Measurements from ENCODE around the gene DIP2C.

The DIP2C gene

GRCh38 chr10:504806-505205 is 184.7 kb downstream of the DIP2C start:
- Histone ChIP-seq H2BK120ac (ENCODE audit: insufficient read depth, low read length, poor library complexity) (no peak overlapping the region), H3K36me3 (ENCODE audit: control insufficient read depth in 1 of 2, insufficient read depth in 2 of 2, low read length in 2 of 2) (peaks cover 6 to 11% of the 10 kb centered on the region in 2 experiments), H3K4me1 (ENCODE audit: control insufficient read depth in 1 of 2, insufficient read depth in 2 of 2, low read length in 2 of 2) (peaks cover 0 to 4% of the 10 kb centered on the region in 2 experiments), H3K18ac (ENCODE audit: low read length) (no peak overlapping the region), H3K79me1 (ENCODE audit: low read length) (no peaks in the 10 kb centered on the region), H3K9ac (ENCODE audit: low read length) (no peak overlapping the region), H2BK5ac (ENCODE audit: low read depth, low read length, poor library complexity) (no peak overlapping the region), H3K23ac (ENCODE audit: low read length) (no peak overlapping the region), H4K8ac (ENCODE audit: low read depth, low read length) (no peak overlapping the region), H3K4me2 (ENCODE audit: low read length) (no peak overlapping the region), H4K12ac (ENCODE audit: low read depth, low read length) (no peak overlapping the region), H2AFZ (ENCODE audit: insufficient read depth, low read length, poor library complexity) (no peak overlapping the region), H3K27ac (ENCODE audit: low read depth, low read length) (no peak overlapping the region), H3K9me3 (ENCODE audit: insufficient read depth, low read depth, low read length) (peaks cover 3% of the 10 kb centered on the region), H2AK5ac (ENCODE audit: low read length) (no peak overlapping the region), H3K4ac (ENCODE audit: low read depth, low read length) (no peak overlapping the region), H4K91ac (ENCODE audit: low read depth, low read length) (no peak overlapping the region), H3K14ac (ENCODE audit: low read length) (no peak overlapping the region), H3K27me3 (ENCODE audit: insufficient read depth, low read length) (no peaks in the 10 kb centered on the region), H3K79me2 (ENCODE audit: control insufficient read depth, insufficient read depth, low read length, poor library complexity) (no peaks in the 10 kb centered on the region), H3K4me3 (ENCODE audit: low read depth, low read length) (no peak overlapping the region), H2BK12ac (ENCODE audit: low read length) (no peak overlapping the region)
- no CpG with 5 or more reads among the region's 14 CpGs for WGBS (ENCODE audit: extremely low coverage, insufficient coverage, insufficient read length)
- no peak for DNase-seq

GRCh38 chr10:504121-504611 is 185.3 kb downstream of the DIP2C start:
- no peak overlapping the region for H2BK12ac ChIP-seq (ENCODE audit: low read length)
- H4K8ac ChIP-seq (ENCODE audit: low read depth, low read length) = no peak overlapping the region
- no CpG with 5 or more reads among the region's 17 CpGs for WGBS (ENCODE audit: extremely low coverage, insufficient coverage, insufficient read length)
- H3K14ac ChIP-seq (ENCODE audit: low read length) = no peak overlapping the region
- H3K79me1 ChIP-seq (ENCODE audit: low read length) = no peaks in the 10 kb centered on the region
- H2AFZ ChIP-seq (ENCODE audit: insufficient read depth, low read length, poor library complexity) = no peak overlapping the region
- no peak overlapping the region for H2AK5ac ChIP-seq (ENCODE audit: low read length)
- no peaks in the 10 kb centered on the region for H3K79me2 ChIP-seq (ENCODE audit: control insufficient read depth, insufficient read depth, low read length, poor library complexity)
- H4K91ac ChIP-seq (ENCODE audit: low read depth, low read length) = no peak overlapping the region
- H3K9ac ChIP-seq (ENCODE audit: low read length) = no peak overlapping the region
- no peak overlapping the region for H3K18ac ChIP-seq (ENCODE audit: low read length)
- H3K4me1 ChIP-seq (ENCODE audit: control insufficient read depth in 1 of 2, insufficient read depth in 2 of 2, low read length in 2 of 2) = peaks cover 0 to 4% of the 10 kb centered on the region in 2 experiments
- no peak overlapping the region for H3K4ac ChIP-seq (ENCODE audit: low read depth, low read length)
- no peak overlapping the region for H3K4me2 ChIP-seq (ENCODE audit: low read length)
- H2BK5ac ChIP-seq (ENCODE audit: low read depth, low read length, poor library complexity) = no peak overlapping the region
- peaks cover 6 to 9% of the 10 kb centered on the region in 2 experiments for H3K36me3 ChIP-seq (ENCODE audit: control insufficient read depth in 1 of 2, insufficient read depth in 2 of 2, low read length in 2 of 2)
- H4K12ac ChIP-seq (ENCODE audit: low read depth, low read length) = no peak overlapping the region
- H2BK120ac ChIP-seq (ENCODE audit: insufficient read depth, low read length, poor library complexity) = no peak overlapping the region
- peaks cover 3% of the 10 kb centered on the region for H3K9me3 ChIP-seq (ENCODE audit: insufficient read depth, low read depth, low read length)
- no peak overlapping the region for H3K23ac ChIP-seq (ENCODE audit: low read length)
- no peak overlapping the region for H3K27ac ChIP-seq (ENCODE audit: low read depth, low read length)
- no peak overlapping the region for H3K4me3 ChIP-seq (ENCODE audit: low read depth, low read length)
- no peak for DNase-seq
- H3K27me3 ChIP-seq (ENCODE audit: insufficient read depth, low read length) = no peaks in the 10 kb centered on the region

- Histone ChIP-seq H3K14ac (ENCODE audit: low read length) (no peak overlapping the region), H3K9ac (ENCODE audit: low read length) (no peak overlapping the region), H3K4me1 (ENCODE audit: control insufficient read depth in 1 of 2, insufficient read depth in 2 of 2, low read length in 2 of 2) (peaks cover 0 to 4% of the 10 kb centered on the region in 2 experiments), H3K36me3 (ENCODE audit: control insufficient read depth in 1 of 2, insufficient read depth in 2 of 2, low read length in 2 of 2) (no peaks in the 10 kb centered on the region), H3K18ac (ENCODE audit: low read length) (no peak overlapping the region), H3K4me2 (ENCODE audit: low read length) (no peak overlapping the region), H4K12ac (ENCODE audit: low read depth, low read length) (no peak overlapping the region), H3K79me2 (ENCODE audit: control insufficient read depth, insufficient read depth, low read length, poor library complexity) (no peaks in the 10 kb centered on the region), H3K23ac (ENCODE audit: low read length) (no peak overlapping the region), H3K4me3 (ENCODE audit: low read depth, low read length) (no peak overlapping the region), H2BK5ac (ENCODE audit: low read depth, low read length, poor library complexity) (no peak overlapping the region), H3K4ac (ENCODE audit: low read depth, low read length) (no peak overlapping the region), H4K91ac (ENCODE audit: low read depth, low read length) (no peak overlapping the region), H3K9me3 (ENCODE audit: insufficient read depth, low read depth, low read length) (peaks cover 3% of the 10 kb centered on the region), H2AFZ (ENCODE audit: insufficient read depth, low read length, poor library complexity) (no peak overlapping the region), H2BK12ac (ENCODE audit: low read length) (no peak overlapping the region), H3K27me3 (ENCODE audit: insufficient read depth, low read length) (no peaks in the 10 kb centered on the region), H3K79me1 (ENCODE audit: low read length) (no peaks in the 10 kb centered on the region), H2AK5ac (ENCODE audit: low read length) (no peak overlapping the region), H2BK120ac (ENCODE audit: insufficient read depth, low read length, poor library complexity) (no peak overlapping the region), H4K8ac (ENCODE audit: low read depth, low read length) (no peak overlapping the region), H3K27ac (ENCODE audit: low read depth, low read length) (no peak overlapping the region)
- DNase-seq = no peak
- no CpG with 5 or more reads among the region's 8 CpGs for WGBS (ENCODE audit: extremely low coverage, insufficient coverage, insufficient read length)
Measured at GRCh38 chr10:501596-501995, 187.9 kb downstream of the DIP2C start.

- Histone ChIP-seq H2BK12ac (ENCODE audit: low read length) (no peak overlapping the region), H2BK5ac (ENCODE audit: low read depth, low read length, poor library complexity) (no peak overlapping the region)
- WGBS (ENCODE audit: extremely low coverage, insufficient coverage, insufficient read length) = no CpG with 5 or more reads among the region's 2 CpGs
Measured at GRCh38 chr10:500876-501275, 188.6 kb downstream of the DIP2C start.

More at GRCh38 chr10:500876-501275, 188.6 kb downstream of the DIP2C start:
- Histone ChIP-seq H3K36me3 (ENCODE audit: control insufficient read depth in 1 of 2, insufficient read depth in 2 of 2, low read length in 2 of 2) (no peaks in the 10 kb centered on the region), H3K79me1 (ENCODE audit: low read length) (no peaks in the 10 kb centered on the region), H3K27me3 (ENCODE audit: insufficient read depth, low read length) (no peaks in the 10 kb centered on the region), H4K91ac (ENCODE audit: low read depth, low read length) (no peak overlapping the region), H4K12ac (ENCODE audit: low read depth, low read length) (no peak overlapping the region), H3K18ac (ENCODE audit: low read length) (no peak overlapping the region), H2AK5ac (ENCODE audit: low read length) (no peak overlapping the region), H4K8ac (ENCODE audit: low read depth, low read length) (no peak overlapping the region), H3K4me3 (ENCODE audit: low read depth, low read length) (no peak overlapping the region), H3K4me2 (ENCODE audit: low read length) (no peak overlapping the region), H3K79me2 (ENCODE audit: control insufficient read depth, insufficient read depth, low read length, poor library complexity) (no peaks in the 10 kb centered on the region), H3K9me3 (ENCODE audit: insufficient read depth, low read depth, low read length) (peaks cover 2% of the 10 kb centered on the region), H3K4ac (ENCODE audit: low read depth, low read length) (no peak overlapping the region), H2AFZ (ENCODE audit: insufficient read depth, low read length, poor library complexity) (no peak overlapping the region), H3K27ac (ENCODE audit: low read depth, low read length) (no peak overlapping the region), H3K23ac (ENCODE audit: low read length) (no peak overlapping the region), H2BK120ac (ENCODE audit: insufficient read depth, low read length, poor library complexity) (no peak overlapping the region), H3K4me1 (ENCODE audit: control insufficient read depth in 1 of 2, insufficient read depth in 2 of 2, low read length in 2 of 2) (peaks cover 0 to 4% of the 10 kb centered on the region in 2 experiments), H3K9ac (ENCODE audit: low read length) (no peak overlapping the region), H3K14ac (ENCODE audit: low read length) (no peak overlapping the region)
- DNase-seq = no peak

All from trophoblast cell (in vitro differentiated cells and primary cell).